HepG2 (cell line): Measurements from ENCODE around the gene ATP8A1. TPM values are rescaled to one million over a fixed set of nuclear protein-coding genes. Genes with fewer than 3 reads are reported as not detected.

Source experiments
- ATAC-seq: fragments of 200-7000 bp; cut with Tn5 transposase; 3 replicates; pipeline ENCODE4 v1.9.1; 2020; ENCODE audit warnings: mild to moderate bottlenecking, moderate library complexity
- BruUV-seq: library from RNA; stranded (reverse); fragments of 400-500 nt; replicated peaks from 2 replicates; lab custom pipeline; 2021; lab: Mats Ljungman, UMichigan
- CTCF ChIA-PET: fragments of 300-600 bp; formaldehyde crosslinking; extraction: SDS; loops from one replicate; lab custom pipeline; 2021; ENCODE audit warnings: low total read pairs, inconsistent platforms, low intra/inter-chr PET ratio; lab: Yijun Ruan, JAX
- POLR2A ChIA-PET: fragments of 350-600 bp; sonication (Branson Sonifier 250); formaldehyde crosslinking; loops from one replicate; lab custom pipeline; 2020; ENCODE audit warnings: antibody characterized with exemption, inconsistent platforms; lab: Yijun Ruan, JAX
- DNase-seq: peaks from one replicate; pipeline ENCODE4 v3.0.0-alpha.2; 2015; ENCODE audit warnings: low spot score
- FAIRE-seq: peaks from 3 replicates; lab custom pipeline; 2011; peaks lifted over from hg19 to GRCh38; lab: Jason Lieb, UNC
- H2AFZ ChIP-seq: one replicate; pipeline ENCODE4 v1.6.1; 2011; ENCODE audit warnings: low read length, inconsistent platforms
- H3K27ac ChIP-seq: fragments of 300-600 bp; 3 replicates; pipeline ENCODE4 v1.8.0; 2011; ENCODE audit warnings: mixed run types, mild to moderate bottlenecking, mixed read lengths, low read length, inconsistent platforms; ENCODE audit not compliant: insufficient read depth; ENCODE audit errors: extremely low read length
- H3K27me3 ChIP-seq, 2 experiments: fragments of 200-600 bp in 1 of 2; 2 replicates in 1 of 2; 3 replicates in 1 of 2; pipeline versions ENCODE4 v1.6.0 to v1.8.0; 2011; ENCODE audit warnings: low read length in 2 of 2, mild to moderate bottlenecking in 2 of 2, moderate library complexity in 2 of 2, inconsistent platforms in 1 of 2; ENCODE audit not compliant: insufficient read depth in 2 of 2, control insufficient read depth in 1 of 2
- H3K36me3 ChIP-seq, 2 experiments: fragments of 200-600 bp in 1 of 2; replicated peaks in 1 of 2; 2 replicates in 1 of 2; 3 replicates in 1 of 2; pipeline versions ENCODE4 v1.5.1 to v1.8.0; 2011; ENCODE audit warnings: low read length in 2 of 2, inconsistent platforms in 1 of 2; ENCODE audit not compliant: insufficient read depth in 2 of 2, control insufficient read depth in 1 of 2
- H3K4me1 ChIP-seq: 2 replicates; pipeline ENCODE4 v1.5.1; 2012; ENCODE audit warnings: low read length, inconsistent platforms; ENCODE audit not compliant: insufficient read depth
- H3K4me2 ChIP-seq: 2 replicates; pipeline ENCODE4 v1.6.0; 2011; ENCODE audit warnings: low read depth, low read length, inconsistent platforms
- H3K4me3 ChIP-seq, 3 experiments: fragments of 200-600 bp in 1 of 3; sonication (generic), shearing (Covaris generic) in 1 of 3; replicated peaks in 1 of 3; 2 replicates each; pipeline ENCODE4 v1.5.1; 2011 to 2016; ENCODE audit warnings: low read length in 3 of 3, inconsistent platforms in 2 of 3, low read depth in 2 of 3, mild to moderate bottlenecking in 2 of 3, control low read depth in 1 of 3, mixed read lengths in 1 of 3; ENCODE audit not compliant: insufficient read depth in 1 of 3
- H3K79me2 ChIP-seq: one replicate; pipeline ENCODE4 v1.6.1; 2011; ENCODE audit warnings: low read length, inconsistent platforms; ENCODE audit not compliant: insufficient read depth
- H3K9ac ChIP-seq: 2 replicates; pipeline ENCODE4 v1.6.0; 2011; ENCODE audit warnings: mild to moderate bottlenecking, low read depth, low read length, inconsistent platforms; ENCODE audit not compliant: insufficient read depth
- H3K9me3 ChIP-seq: 2 replicates; pipeline ENCODE4 v1.5.1; 2012; ENCODE audit warnings: mild to moderate bottlenecking, low read length
- H4K20me1 ChIP-seq: 2 replicates; pipeline ENCODE4 v1.6.0; 2011; ENCODE audit warnings: inconsistent platforms, mild to moderate bottlenecking, low read length, moderate library complexity; ENCODE audit not compliant: insufficient read depth
- HMG20A ChIP-seq: IDR thresholded peaks from 2 replicates; pipeline ENCODE4 v1.6.1; 2016; ENCODE audit warnings: borderline replicate concordance
- KDM5B ChIP-seq: sonication (generic); formaldehyde crosslinking; IDR thresholded peaks from 2 replicates; pipeline ENCODE4 v1.4.0; 2020; ENCODE audit warnings: missing genetic modification reagents, mild to moderate bottlenecking, borderline replicate concordance
- MTF1 ChIP-seq: sonication (generic); formaldehyde crosslinking; IDR thresholded peaks from 2 replicates; pipeline ENCODE4 v1.5.0; 2020; ENCODE audit warnings: missing genetic modification reagents
- NFYB ChIP-seq: sonication (generic); formaldehyde crosslinking; IDR thresholded peaks from 2 replicates; pipeline ENCODE4 v1.4.0; 2020; ENCODE audit warnings: missing genetic modification reagents
- REXO4 ChIP-seq: sonication (generic); formaldehyde crosslinking; IDR thresholded peaks from 2 replicates; pipeline ENCODE4 v1.8.0; 2022; ENCODE audit warnings: missing genetic modification reagents, mild to moderate bottlenecking, borderline replicate concordance
- THYN1 ChIP-seq: sonication (generic); formaldehyde crosslinking; IDR thresholded peaks from 2 replicates; pipeline ENCODE4 v1.8.1; 2023; ENCODE audit warnings: low read depth, mild to moderate bottlenecking, moderate library complexity, missing genetic modification reagents, borderline replicate concordance
- ZC3H4 ChIP-seq: sonication (generic); formaldehyde crosslinking; IDR thresholded peaks from 2 replicates; pipeline ENCODE4 v1.4.0; 2020; ENCODE audit warnings: missing genetic modification reagents, borderline replicate concordance
- ZNF263 ChIP-seq: sonication (generic); formaldehyde crosslinking; IDR thresholded peaks from 2 replicates; pipeline ENCODE4 v1.4.0; 2020; ENCODE audit warnings: missing genetic modification reagents
- WGBS: methylation state at CpG from one replicate; pipeline ENCODE4 v1.1.6; 2017; ENCODE audit warnings: low lambda C conversion rate; 5-methylcytosine and 5-hydroxymethylcytosine counted together
- in situ Hi-C: cut with HindIII; loops from 2 replicates; pipeline ENCODE4 v1.10.0; 2017; ENCODE audit warnings: low pct_unique_long_range_greater_than_20kb; ENCODE audit not compliant: extremely low pct_ligation_motif_present
- intact Hi-C: fragments of 100-400 bp; cut with micrococcal nuclease; formaldehyde crosslinking; loops from one replicate; pipeline ENCODE4 v1.10.0; 2022; ENCODE audit not compliant: unreplicated experiment
- polyA plus RNA-seq, 8 experiments: library from polyadenylated mRNA; depleted of rRNA in 3 of 8; stranded (reverse) in 7 of 8; unstranded in 1 of 8; fragments of >200 nt; fragmentation: Illumina TruSeq in 4 of 8; extraction: Trizol in 4 of 8; gene quantifications; 2 replicates each; pipeline versions ENCODE4 v1.2.1 to v1.2.3, GENCODE V29; 2011 to 2016; ENCODE audit warnings: low read depth in 4 of 8, missing spikeins in 1 of 8, mixed read lengths in 1 of 8; ENCODE audit not compliant: insufficient read depth in 1 of 8
- total RNA-seq, 5 experiments: library from RNA; depleted of rRNA; stranded (reverse); fragments of >200 nt; fragmentation: Illumina TruSeq; extraction: Trizol; gene quantifications; 2 replicates each; pipeline ENCODE4 v1.2.3, GENCODE V29; 2016; ENCODE audit warnings: low read depth in 1 of 5
- TF ChIP-seq, protein P1 (sequence below): sonication (generic); formaldehyde crosslinking; IDR thresholded peaks from 2 replicates; pipeline ENCODE4 v1.4.0; 2020; ENCODE audit warnings: missing genetic modification reagents
- TF ChIP-seq, protein P2 (sequence below): sonication (generic); formaldehyde crosslinking; IDR thresholded peaks from 2 replicates; pipeline ENCODE4 v1.4.0; 2020; ENCODE audit warnings: missing genetic modification reagents, borderline replicate concordance
- TF ChIP-seq, protein P3 (sequence below): sonication (generic); formaldehyde crosslinking; conservative IDR thresholded peaks from 2 replicates; pipeline ENCODE4 v1.4.0; 2020; ENCODE audit warnings: missing genetic modification reagents
- TF ChIP-seq, protein P4 (sequence below): sonication (generic); formaldehyde crosslinking; IDR thresholded peaks from 2 replicates; pipeline ENCODE4 v1.5.0; 2020; ENCODE audit warnings: missing genetic modification reagents
- TF ChIP-seq, protein P5 (sequence below): sonication (generic); formaldehyde crosslinking; IDR thresholded peaks from 2 replicates; pipeline ENCODE4 v1.5.0; 2020; ENCODE audit warnings: missing genetic modification reagents
- TF ChIP-seq, protein P6 (sequence below): sonication (generic); formaldehyde crosslinking; IDR thresholded peaks from 2 replicates; pipeline ENCODE4 v1.4.0; 2020; ENCODE audit warnings: mild to moderate bottlenecking, missing genetic modification reagents

ATP8A1 gene
- total and polyA plus RNA-seq, 2 of the 13 experiments (the other 11 are each of a cell fraction or from before 2014, with no cell fraction given): 1.7 to 6.2 TPM

DNA sequence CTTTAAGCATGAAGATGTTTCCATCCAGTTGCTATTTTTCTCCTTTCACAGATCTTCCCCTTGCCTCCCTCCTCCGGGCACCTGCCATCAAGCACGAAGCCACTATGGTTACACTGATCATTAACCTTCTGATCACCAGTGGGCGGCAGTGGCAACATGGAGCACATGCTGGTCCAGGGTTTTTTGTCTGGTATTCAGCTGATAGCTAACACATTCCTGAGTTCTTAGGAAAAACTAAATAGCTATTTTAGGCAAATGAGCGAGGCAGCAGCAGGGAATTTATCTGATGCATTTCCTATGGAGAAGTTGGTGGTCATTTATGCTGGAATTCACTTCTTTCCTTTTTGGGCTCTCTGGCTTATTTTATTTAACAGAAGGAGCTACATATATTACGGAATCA is 236.8 kb downstream of the ATP8A1 start (continued):
- TF ChIP-seq, protein P1, sequence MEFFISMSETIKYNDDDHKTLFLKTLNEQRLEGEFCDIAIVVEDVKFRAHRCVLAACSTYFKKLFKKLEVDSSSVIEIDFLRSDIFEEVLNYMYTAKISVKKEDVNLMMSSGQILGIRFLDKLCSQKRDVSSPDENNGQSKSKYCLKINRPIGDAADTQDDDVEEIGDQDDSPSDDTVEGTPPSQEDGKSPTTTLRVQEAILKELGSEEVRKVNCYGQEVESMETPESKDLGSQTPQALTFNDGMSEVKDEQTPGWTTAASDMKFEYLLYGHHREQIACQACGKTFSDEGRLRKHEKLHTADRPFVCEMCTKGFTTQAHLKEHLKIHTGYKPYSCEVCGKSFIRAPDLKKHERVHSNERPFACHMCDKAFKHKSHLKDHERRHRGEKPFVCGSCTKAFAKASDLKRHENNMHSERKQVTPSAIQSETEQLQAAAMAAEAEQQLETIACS: no peak
- TF ChIP-seq, protein P2, sequence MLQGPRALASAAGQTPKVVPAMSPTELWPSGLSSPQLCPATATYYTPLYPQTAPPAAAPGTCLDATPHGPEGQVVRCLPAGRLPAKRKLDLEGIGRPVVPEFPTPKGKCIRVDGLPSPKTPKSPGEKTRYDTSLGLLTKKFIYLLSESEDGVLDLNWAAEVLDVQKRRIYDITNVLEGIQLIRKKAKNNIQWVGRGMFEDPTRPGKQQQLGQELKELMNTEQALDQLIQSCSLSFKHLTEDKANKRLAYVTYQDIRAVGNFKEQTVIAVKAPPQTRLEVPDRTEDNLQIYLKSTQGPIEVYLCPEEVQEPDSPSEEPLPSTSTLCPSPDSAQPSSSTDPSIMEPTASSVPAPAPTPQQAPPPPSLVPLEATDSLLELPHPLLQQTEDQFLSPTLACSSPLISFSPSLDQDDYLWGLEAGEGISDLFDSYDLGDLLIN (CRISPR knock-in tag): no peak
- TF ChIP-seq REXO4 (CRISPR knock-in tag) (no peak), HMG20A (CRISPR knock-in tag) (no peak), NFYB (CRISPR knock-in tag) (no peak), ZC3H4 (CRISPR knock-in tag) (no peak)
- TF ChIP-seq, protein P3, sequence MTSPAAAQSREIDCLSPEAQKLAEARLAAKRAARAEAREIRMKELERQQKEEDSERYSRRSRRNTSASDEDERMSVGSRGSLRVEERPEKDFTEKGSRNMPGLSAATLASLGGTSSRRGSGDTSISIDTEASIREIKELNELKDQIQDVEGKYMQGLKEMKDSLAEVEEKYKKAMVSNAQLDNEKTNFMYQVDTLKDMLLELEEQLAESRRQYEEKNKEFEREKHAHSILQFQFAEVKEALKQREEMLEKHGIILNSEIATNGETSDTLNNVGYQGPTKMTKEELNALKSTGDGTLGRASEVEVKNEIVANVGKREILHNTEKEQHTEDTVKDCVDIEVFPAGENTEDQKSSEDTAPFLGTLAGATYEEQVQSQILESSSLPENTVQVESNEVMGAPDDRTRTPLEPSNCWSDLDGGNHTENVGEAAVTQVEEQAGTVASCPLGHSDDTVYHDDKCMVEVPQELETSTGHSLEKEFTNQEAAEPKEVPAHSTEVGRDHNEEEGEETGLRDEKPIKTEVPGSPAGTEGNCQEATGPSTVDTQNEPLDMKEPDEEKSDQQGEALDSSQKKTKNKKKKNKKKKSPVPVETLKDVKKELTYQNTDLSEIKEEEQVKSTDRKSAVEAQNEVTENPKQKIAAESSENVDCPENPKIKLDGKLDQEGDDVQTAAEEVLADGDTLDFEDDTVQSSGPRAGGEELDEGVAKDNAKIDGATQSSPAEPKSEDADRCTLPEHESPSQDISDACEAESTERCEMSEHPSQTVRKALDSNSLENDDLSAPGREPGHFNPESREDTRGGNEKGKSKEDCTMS (CRISPR knock-in tag): no peak

DNA sequence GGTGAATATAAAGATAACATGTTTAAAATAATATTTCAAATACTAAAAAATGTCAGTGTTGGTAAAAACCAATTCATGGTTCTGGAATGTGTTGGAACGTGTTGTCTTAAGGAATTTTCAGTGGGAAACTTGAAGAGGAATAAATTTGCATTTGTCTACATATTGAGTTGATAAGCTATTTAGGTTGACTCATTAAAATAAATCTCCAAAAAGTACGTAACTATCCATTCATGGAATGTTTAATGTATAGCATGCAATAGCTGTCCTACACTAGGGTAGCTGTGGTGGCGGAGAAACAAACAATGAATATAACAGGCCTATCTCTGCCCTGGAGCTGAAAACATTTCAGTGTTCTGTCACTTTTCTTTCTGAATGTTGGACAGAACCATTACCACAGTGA is 239.4 kb downstream of the ATP8A1 start:
- FAIRE-seq (no peak), ATAC-seq (no peak)
- no peaks in the 10 kb centered on the region for H3K36me3 ChIP-seq
- in situ Hi-C loops (no loop called here), intact Hi-C loops (no loop called here)
- no peaks in the 10 kb centered on the region for H3K27me3 ChIP-seq
- H4K20me1 ChIP-seq: no peaks in the 10 kb centered on the region
- 84% methylated on average over 3 of the region's 3 CpGs for WGBS
- CTCF ChIA-PET: no interaction called here
- no peak overlapping the region for H3K9ac ChIP-seq
- H3K79me2 ChIP-seq: no peaks in the 10 kb centered on the region
- no peaks in the 10 kb centered on the region for H3K9me3 ChIP-seq
- no peak overlapping the region for H3K4me2 ChIP-seq
- TF ChIP-seq, protein P4, sequence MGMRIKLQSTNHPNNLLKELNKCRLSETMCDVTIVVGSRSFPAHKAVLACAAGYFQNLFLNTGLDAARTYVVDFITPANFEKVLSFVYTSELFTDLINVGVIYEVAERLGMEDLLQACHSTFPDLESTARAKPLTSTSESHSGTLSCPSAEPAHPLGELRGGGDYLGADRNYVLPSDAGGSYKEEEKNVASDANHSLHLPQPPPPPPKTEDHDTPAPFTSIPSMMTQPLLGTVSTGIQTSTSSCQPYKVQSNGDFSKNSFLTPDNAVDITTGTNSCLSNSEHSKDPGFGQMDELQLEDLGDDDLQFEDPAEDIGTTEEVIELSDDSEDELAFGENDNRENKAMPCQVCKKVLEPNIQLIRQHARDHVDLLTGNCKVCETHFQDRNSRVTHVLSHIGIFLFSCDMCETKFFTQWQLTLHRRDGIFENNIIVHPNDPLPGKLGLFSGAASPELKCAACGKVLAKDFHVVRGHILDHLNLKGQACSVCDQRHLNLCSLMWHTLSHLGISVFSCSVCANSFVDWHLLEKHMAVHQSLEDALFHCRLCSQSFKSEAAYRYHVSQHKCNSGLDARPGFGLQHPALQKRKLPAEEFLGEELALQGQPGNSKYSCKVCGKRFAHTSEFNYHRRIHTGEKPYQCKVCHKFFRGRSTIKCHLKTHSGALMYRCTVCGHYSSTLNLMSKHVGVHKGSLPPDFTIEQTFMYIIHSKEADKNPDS (CRISPR knock-in tag): no peak
- TF ChIP-seq, protein P5, sequence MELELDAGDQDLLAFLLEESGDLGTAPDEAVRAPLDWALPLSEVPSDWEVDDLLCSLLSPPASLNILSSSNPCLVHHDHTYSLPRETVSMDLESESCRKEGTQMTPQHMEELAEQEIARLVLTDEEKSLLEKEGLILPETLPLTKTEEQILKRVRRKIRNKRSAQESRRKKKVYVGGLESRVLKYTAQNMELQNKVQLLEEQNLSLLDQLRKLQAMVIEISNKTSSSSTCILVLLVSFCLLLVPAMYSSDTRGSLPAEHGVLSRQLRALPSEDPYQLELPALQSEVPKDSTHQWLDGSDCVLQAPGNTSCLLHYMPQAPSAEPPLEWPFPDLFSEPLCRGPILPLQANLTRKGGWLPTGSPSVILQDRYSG (CRISPR knock-in tag): no peak
- TF ChIP-seq, protein P6, sequence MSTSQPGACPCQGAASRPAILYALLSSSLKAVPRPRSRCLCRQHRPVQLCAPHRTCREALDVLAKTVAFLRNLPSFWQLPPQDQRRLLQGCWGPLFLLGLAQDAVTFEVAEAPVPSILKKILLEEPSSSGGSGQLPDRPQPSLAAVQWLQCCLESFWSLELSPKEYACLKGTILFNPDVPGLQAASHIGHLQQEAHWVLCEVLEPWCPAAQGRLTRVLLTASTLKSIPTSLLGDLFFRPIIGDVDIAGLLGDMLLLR: no peak
- TF ChIP-seq MTF1 (no peak), ZNF263 (CRISPR knock-in tag) (no peak), THYN1 (no peak), KDM5B (no peak)
- TF ChIP-seq, all 625 proteins: peak for 0
- H3K4me1 ChIP-seq: no peaks in the 10 kb centered on the region
- no peak overlapping the region for H2AFZ ChIP-seq
- no peak overlapping the region for H3K4me3 ChIP-seq
- BruUV-seq: no TSS peak
- POLR2A ChIA-PET: no interaction called here
- H3K27ac ChIP-seq: no peak overlapping the region
- DNase-seq: no peak
